MG63 (cell line): ENCODE measurements around the gene TET1. TPM values are rescaled to one million over a fixed set of nuclear protein-coding genes. Genes with fewer than 3 reads are reported as not detected.
A peak's percentile ranks its signal among the peaks of the same experiment; 100 is the strongest.
"Not testable (repeated sequence)": the region's sequence is repeated elsewhere in the genome, so short reads cannot be mapped to it uniquely, and the experiment has no call there.

Experiments
- DNase-seq: peaks from one replicate; pipeline ENCODE4 v3.0.0-alpha.2; 2020
- H3K27me3 ChIP-seq: fragments of 250-450 bp; sonication (Bioruptor Pico); 2 replicates; pipeline ENCODE4 v1.5.1; 2020; ENCODE audit warnings: mild to moderate bottlenecking, moderate library complexity
- H3K36me3 ChIP-seq: fragments of 250-450 bp; sonication (Bioruptor Pico); 2 replicates; pipeline ENCODE4 v1.5.1; 2020; ENCODE audit warnings: mild to moderate bottlenecking, moderate library complexity
- H3K4me3 ChIP-seq: fragments of 250-450 bp; sonication (Bioruptor Pico); 2 replicates; pipeline ENCODE4 v1.5.1; 2020; ENCODE audit warnings: mild to moderate bottlenecking, moderate library complexity
- H3K9me3 ChIP-seq: fragments of 250-450 bp; sonication (Bioruptor Pico); 2 replicates; pipeline ENCODE4 v1.5.1; 2020; ENCODE audit warnings: mild to moderate bottlenecking, moderate library complexity
- total RNA-seq: library from RNA; depleted of rRNA; stranded (reverse); fragments of >200 nt; shearing (Covaris generic); gene quantifications from 2 replicates; pipeline ENCODE4 v1.2.3, GENCODE V29; 2014; ENCODE audit warnings: low replicate concordance

Gene TET1
- total RNA-seq, 1 experiment from 2014 or later, result 0.82 TPM

- no peaks in the 10 kb centered on the region for H3K27me3 ChIP-seq
- peaks cover 3% of the 10 kb centered on the region; the same call in 1 of the 2 replicates for H3K9me3 ChIP-seq
- no peak for DNase-seq
- no peak overlapping the region for H3K4me3 ChIP-seq
- H3K36me3 ChIP-seq, result no peaks in the 10 kb centered on the region
Measured at GRCh38 chr10:68633281-68633680, 73.1 kb downstream of the TET1 start.

GRCh38 chr10:68633816-68634466, 73.8 kb downstream of the TET1 start:
- Histone ChIP-seq H3K36me3 (no peaks in the 10 kb centered on the region), H3K4me3 (no peak overlapping the region), H3K9me3 (peaks cover 3% of the 10 kb centered on the region; the same call in 1 of the 2 replicates), H3K27me3 (no peaks in the 10 kb centered on the region)
- DNase-seq, result no peak

GRCh38 chr10:68636335-68636734, 76.2 kb downstream of the TET1 start:
- no peak for DNase-seq
- Histone ChIP-seq H3K9me3 (no peaks in the 10 kb centered on the region), H3K4me3 (no peak overlapping the region), H3K36me3 (no peaks in the 10 kb centered on the region), H3K27me3 (no peaks in the 10 kb centered on the region)

DNA sequence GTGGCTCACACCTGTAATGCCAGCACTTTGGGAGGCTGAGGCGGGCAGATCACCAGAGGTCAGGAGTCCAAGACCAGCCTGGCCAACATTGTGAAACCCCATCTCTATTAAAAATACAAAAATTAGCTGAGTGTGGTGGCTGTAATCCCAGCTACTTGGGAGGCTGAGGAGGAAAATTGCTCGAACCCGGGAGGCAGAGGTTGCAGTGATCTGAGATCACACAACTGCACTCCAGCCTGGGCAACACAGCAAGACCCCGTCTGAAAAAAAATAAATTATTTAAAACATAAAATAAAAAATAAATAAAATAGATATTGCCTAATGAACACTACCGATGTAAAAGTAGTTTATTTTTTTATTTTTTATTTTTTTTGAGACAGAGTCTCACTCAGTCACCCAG, 83.4 kb downstream of the TET1 start:
- DNase-seq, H3K36me3 ChIP-seq: not testable (repeated sequence)

GRCh38 chr10:68647672-68648341, 87.7 kb downstream of the TET1 start:
- DNase-seq, result no peak
- Histone ChIP-seq H3K27me3 (no peaks in the 10 kb centered on the region), H3K36me3 (no peaks in the 10 kb centered on the region; the same call in 1 of the 2 replicates), H3K9me3 (no peaks in the 10 kb centered on the region), H3K4me3 (no peak overlapping the region)

More for the DNA sequence above, 83.4 kb downstream of the TET1 start:
- H3K9me3 ChIP-seq, H3K4me3 ChIP-seq, H3K27me3 ChIP-seq: not testable (repeated sequence)

- Histone ChIP-seq H3K36me3 (no peaks in the 10 kb centered on the region), H3K27me3 (no peaks in the 10 kb centered on the region), H3K4me3 (no peak overlapping the region), H3K9me3 (no peaks in the 10 kb centered on the region)
- DNase-seq, result no peak
Measured at GRCh38 chr10:68655620-68656126, 95.5 kb downstream of the TET1 start.

- Histone ChIP-seq H3K36me3 (no peaks in the 10 kb centered on the region), H3K27me3 (no peaks in the 10 kb centered on the region), H3K4me3 (no peak overlapping the region), H3K9me3 (no peaks in the 10 kb centered on the region)
- peak; percentile 10 for DNase-seq
Measured at GRCh38 chr10:68665841-68666240, 105.7 kb downstream of the TET1 start.

GRCh38 chr10:68666280-68666760, 106.2 kb downstream of the TET1 start:
- no peaks in the 10 kb centered on the region for H3K9me3 ChIP-seq
- H3K4me3 ChIP-seq, result no peak overlapping the region
- peak; percentile 8 for DNase-seq
- H3K27me3 ChIP-seq, result no peaks in the 10 kb centered on the region
- no peaks in the 10 kb centered on the region for H3K36me3 ChIP-seq

GRCh38 chr10:68668231-68668630, 108.1 kb downstream of the TET1 start:
- H3K36me3 ChIP-seq, result no peaks in the 10 kb centered on the region
- H3K4me3 ChIP-seq, result no peak overlapping the region
- H3K9me3 ChIP-seq, result no peaks in the 10 kb centered on the region
- no peak for DNase-seq
- no peaks in the 10 kb centered on the region for H3K27me3 ChIP-seq

DNA sequence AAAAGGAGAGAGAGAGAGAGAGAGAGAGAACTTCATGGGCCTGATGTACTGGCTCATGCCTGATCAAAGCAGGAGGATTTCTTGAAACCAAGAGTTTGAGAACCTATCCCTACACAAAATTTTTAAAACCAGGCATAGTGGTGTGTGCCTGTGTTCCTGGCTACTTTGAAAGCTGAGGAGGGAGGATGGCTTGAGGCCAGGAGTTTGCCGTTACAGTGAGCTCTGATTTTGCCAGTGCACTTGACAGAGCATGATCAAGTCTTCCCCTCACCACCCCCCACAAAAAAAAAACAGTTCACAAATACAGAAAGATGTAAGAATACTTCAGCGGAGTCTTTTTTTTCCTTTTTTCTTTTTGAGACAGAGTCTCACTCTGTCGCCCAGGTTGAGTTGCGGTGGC, 108.8 kb downstream of the TET1 start:
- no peaks in the 10 kb centered on the region for H3K9me3 ChIP-seq
- DNase-seq, result no peak
- no peak overlapping the region for H3K4me3 ChIP-seq
- no peaks in the 10 kb centered on the region for H3K36me3 ChIP-seq
- H3K27me3 ChIP-seq, result no peaks in the 10 kb centered on the region

DNA sequence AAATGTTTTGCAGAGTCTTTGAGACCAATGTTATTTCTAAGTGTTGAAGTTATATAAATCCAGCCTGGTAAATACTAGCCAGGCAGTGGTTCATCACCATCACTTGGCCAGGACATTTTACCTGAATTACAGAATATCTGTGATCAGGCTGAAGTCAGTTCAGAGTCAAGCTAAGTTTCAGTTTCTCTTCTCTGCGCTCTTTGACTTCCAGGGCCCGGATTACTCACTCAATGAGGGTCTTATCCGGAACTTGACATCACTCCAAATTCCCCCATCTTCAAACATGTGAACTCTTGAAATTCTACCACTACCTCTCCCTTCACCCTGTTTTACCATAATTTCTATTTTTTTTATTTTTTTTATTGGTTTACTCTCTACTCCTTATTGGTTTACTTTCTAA, 124.3 kb downstream of the TET1 start:
- Histone ChIP-seq H3K4me3 (no peak overlapping the region), H3K27me3 (no peaks in the 10 kb centered on the region), H3K36me3 (no peaks in the 10 kb centered on the region), H3K9me3 (no peaks in the 10 kb centered on the region)
- DNase-seq, result no peak

DNA sequence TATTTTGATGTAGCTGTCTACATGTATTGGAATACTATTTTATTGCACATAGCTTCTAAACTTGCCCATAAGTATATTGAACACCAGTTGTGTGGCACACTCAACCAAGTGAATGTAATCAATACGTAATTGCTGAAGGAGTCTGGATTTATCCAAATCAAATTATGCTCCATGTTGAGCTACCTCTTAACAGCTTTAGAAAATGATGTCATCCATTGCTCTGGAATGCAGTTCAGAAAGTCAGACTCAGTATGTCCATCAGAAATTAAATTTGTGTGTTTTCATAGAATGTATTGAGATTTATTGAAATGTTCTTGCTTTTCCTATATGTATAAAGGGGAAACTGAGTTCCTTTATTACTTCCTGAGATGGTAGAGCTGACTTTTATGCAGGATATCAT, 135.9 kb downstream of the TET1 start:
- DNase-seq, result no peak
- no peaks in the 10 kb centered on the region for H3K36me3 ChIP-seq
- H3K9me3 ChIP-seq, result no peaks in the 10 kb centered on the region
- no peaks in the 10 kb centered on the region for H3K27me3 ChIP-seq
- no peak overlapping the region for H3K4me3 ChIP-seq

GRCh38 chr10:68697106-68697505, 137.0 kb downstream of the TET1 start:
- Histone ChIP-seq H3K36me3 (no peaks in the 10 kb centered on the region), H3K9me3 (no peaks in the 10 kb centered on the region), H3K27me3 (no peaks in the 10 kb centered on the region), H3K4me3 (no peak overlapping the region)
- no peak for DNase-seq

GRCh38 chr10:68700197-68700596, 140.1 kb downstream of the TET1 start:
- no peaks in the 10 kb centered on the region for H3K27me3 ChIP-seq
- H3K36me3 ChIP-seq, result no peaks in the 10 kb centered on the region
- no peak for DNase-seq
- no peaks in the 10 kb centered on the region for H3K9me3 ChIP-seq
- H3K4me3 ChIP-seq, result no peak overlapping the region

- no peak for DNase-seq
- no peaks in the 10 kb centered on the region for H3K9me3 ChIP-seq
Measured at GRCh38 chr10:68705548-68705947, 145.4 kb downstream of the TET1 start.

DNA sequence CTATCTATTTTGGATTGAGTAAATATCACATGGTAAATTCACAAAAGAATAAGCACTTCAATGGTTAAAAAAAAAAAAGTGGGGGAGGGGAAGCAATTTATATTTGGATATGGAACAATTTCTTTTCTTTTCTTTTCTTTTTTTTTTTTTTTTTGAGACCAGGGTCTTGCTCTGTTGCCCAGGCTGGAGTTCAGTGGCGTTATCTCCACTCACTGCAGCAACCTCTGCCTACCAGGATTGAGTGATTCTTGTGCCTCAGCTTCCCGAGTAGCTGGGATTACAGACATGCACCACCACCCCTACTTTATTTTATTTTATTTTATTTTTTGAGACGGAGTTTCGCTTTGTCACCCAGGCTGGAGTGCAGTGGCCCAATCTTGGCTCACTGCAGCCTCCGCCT, 148.8 kb downstream of the TET1 start:
- H3K9me3 ChIP-seq, H3K27me3 ChIP-seq, H3K4me3 ChIP-seq, H3K36me3 ChIP-seq, DNase-seq: not testable (repeated sequence)

More at GRCh38 chr10:68705548-68705947, 145.4 kb downstream of the TET1 start:
- Histone ChIP-seq H3K36me3 (no peaks in the 10 kb centered on the region), H3K4me3 (no peak overlapping the region), H3K27me3 (no peaks in the 10 kb centered on the region)

- H3K9me3 ChIP-seq, H3K27me3 ChIP-seq, H3K36me3 ChIP-seq, DNase-seq, H3K4me3 ChIP-seq: not testable (repeated sequence)
Measured at GRCh38 chr10:68713065-68713464, 152.9 kb downstream of the TET1 start.

DNA sequence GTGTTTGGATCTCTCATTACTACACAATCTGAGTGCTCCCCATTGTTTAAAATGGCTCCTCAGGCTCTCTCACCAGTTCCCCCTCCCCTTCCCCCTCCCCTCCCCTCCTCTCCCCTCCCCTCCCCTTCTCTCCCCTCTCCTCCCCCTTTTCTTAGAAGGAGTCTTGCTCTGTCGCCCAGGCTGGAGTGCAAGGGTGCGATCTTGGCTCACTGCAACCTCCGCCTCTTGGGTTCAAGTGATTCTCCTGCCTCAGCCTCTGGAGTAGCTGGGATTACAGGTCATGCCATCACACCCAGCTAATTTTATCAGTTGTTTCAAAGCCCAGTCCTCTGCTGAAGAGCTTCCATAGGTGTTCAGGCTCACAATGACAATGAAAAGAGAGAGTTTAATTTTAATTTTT, 157.3 kb downstream of the TET1 start:
- H3K4me3 ChIP-seq, result no peak overlapping the region
- no peaks in the 10 kb centered on the region for H3K27me3 ChIP-seq
- DNase-seq, result no peak
- no peaks in the 10 kb centered on the region for H3K9me3 ChIP-seq
- H3K36me3 ChIP-seq, result peaks cover 4% of the 10 kb centered on the region
